Astrocyte (in vitro differentiated cells and primary cell): ENCODE measurements around the gene SUFU. TPM values are rescaled to one million over a fixed set of nuclear protein-coding genes. Genes with fewer than 3 reads are reported as not detected.

ENCODE experiments used
- DNase-seq: peaks from one replicate; pipeline ENCODE4 v3.0.0-alpha.2; 2010; ENCODE audit warnings: low read depth
- FAIRE-seq: peaks from 2 replicates; lab custom pipeline; 2011; peaks lifted over from hg19 to GRCh38; lab: Jason Lieb, UNC
- H2AFZ ChIP-seq: 2 replicates; pipeline ENCODE4 v1.6.0; 2012; ENCODE audit warnings: low read depth, low read length, inconsistent platforms
- H3K27ac ChIP-seq: 2 replicates; pipeline ENCODE4 v1.5.1; 2011; ENCODE audit warnings: low read depth, low read length, inconsistent platforms
- H3K27me3 ChIP-seq: 2 replicates; pipeline ENCODE4 v1.6.0; 2011; ENCODE audit warnings: low read length, inconsistent platforms; ENCODE audit not compliant: insufficient read depth
- H3K36me3 ChIP-seq: 2 replicates; pipeline ENCODE4 v1.5.1; 2011; ENCODE audit warnings: low read length, inconsistent platforms; ENCODE audit not compliant: insufficient read depth
- H3K4me1 ChIP-seq: 2 replicates; pipeline ENCODE4 v1.5.1; 2011; ENCODE audit warnings: low read length, inconsistent platforms; ENCODE audit not compliant: insufficient read depth
- H3K4me2 ChIP-seq: 2 replicates; pipeline ENCODE4 v1.6.0; 2012; ENCODE audit warnings: low read length, inconsistent platforms
- H3K4me3 ChIP-seq: 2 replicates; pipeline ENCODE4 v1.5.1; 2011; ENCODE audit warnings: low read depth, mild to moderate bottlenecking, low read length, inconsistent platforms; ENCODE audit not compliant: insufficient read depth
- H3K79me2 ChIP-seq: 2 replicates; pipeline ENCODE4 v1.6.0; 2012; ENCODE audit warnings: mild to moderate bottlenecking, low read length, inconsistent platforms; ENCODE audit not compliant: insufficient read depth
- H3K9ac ChIP-seq: 2 replicates; pipeline ENCODE4 v1.6.0; 2012; ENCODE audit warnings: mild to moderate bottlenecking, low read length, inconsistent platforms
- H3K9me3 ChIP-seq: 2 replicates; pipeline ENCODE4 v1.5.1; 2012; ENCODE audit warnings: low read depth, mild to moderate bottlenecking, low read length, inconsistent platforms; ENCODE audit not compliant: insufficient read depth
- H4K20me1 ChIP-seq: 2 replicates; pipeline ENCODE4 v1.6.0; 2012; ENCODE audit warnings: low read length, inconsistent platforms; ENCODE audit not compliant: insufficient read depth
- H3K27ac Mint-ChIP-seq: one replicate; pipeline ENCODE4 v1.8.0; 2021; ENCODE audit warnings: mild to moderate bottlenecking, mixed read lengths; ENCODE audit not compliant: unreplicated experiment
- H3K27me3 Mint-ChIP-seq: one replicate; pipeline ENCODE4 v1.8.0; 2021; ENCODE audit warnings: low read depth, mixed read lengths; ENCODE audit not compliant: unreplicated experiment
- H3K36me3 Mint-ChIP-seq: one replicate; pipeline ENCODE4 v1.8.0; 2021; ENCODE audit warnings: low read depth, mixed read lengths; ENCODE audit not compliant: unreplicated experiment
- H3K4me1 Mint-ChIP-seq: one replicate; pipeline ENCODE4 v1.8.0; 2021; ENCODE audit warnings: low read depth, mixed read lengths; ENCODE audit not compliant: unreplicated experiment
- H3K4me3 Mint-ChIP-seq: one replicate; pipeline ENCODE4 v1.8.0; 2021; ENCODE audit warnings: mild to moderate bottlenecking, moderate library complexity, mixed read lengths; ENCODE audit not compliant: unreplicated experiment
- H3K9me3 Mint-ChIP-seq: one replicate; pipeline ENCODE4 v1.8.0; 2021; ENCODE audit warnings: mild to moderate bottlenecking, mixed read lengths; ENCODE audit not compliant: unreplicated experiment
- CTCF ChIP-seq: IDR thresholded peaks from 2 replicates; pipeline ENCODE4 v1.5.1; 2011; ENCODE audit warnings: low read depth, mild to moderate bottlenecking, inconsistent platforms, low read length, moderate library complexity; ENCODE audit not compliant: insufficient read depth
- EZH2 ChIP-seq: IDR thresholded peaks from 2 replicates; pipeline ENCODE4 v1.6.1; 2012; ENCODE audit warnings: mild to moderate bottlenecking, low read length, inconsistent platforms; ENCODE audit not compliant: insufficient read depth
- total RNA-seq: library from RNA; stranded (reverse); gene quantifications from 2 replicates; pipeline ENCODE4 v1.2.1, GENCODE V29; 2021

The SUFU gene
- total RNA-seq, 1 donor from 2014 or later, result 25.8 TPM

DNA sequence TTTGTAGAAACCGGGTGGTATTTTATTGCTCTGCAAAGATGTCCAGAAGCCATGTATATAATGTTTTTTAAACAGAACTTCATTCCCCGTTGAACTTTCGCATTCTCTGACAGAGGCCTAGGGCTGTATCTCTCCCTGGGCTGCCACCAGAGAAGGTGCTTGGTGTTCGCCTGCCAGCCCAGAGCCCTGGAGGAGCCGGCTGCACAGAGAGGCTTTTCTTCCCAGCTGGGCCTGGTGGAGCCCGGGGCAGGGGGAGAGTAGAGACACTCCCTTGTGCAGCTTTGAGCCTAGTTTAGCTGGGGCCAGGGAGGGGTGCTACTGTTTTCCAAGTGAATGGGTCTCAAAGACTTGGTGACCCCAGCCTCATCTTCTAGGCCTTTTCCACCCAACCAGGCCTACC lies 126.9 kb downstream of the SUFU start:
- Mint-ChIP-seq H3K4me1 (peaks cover 86% of the 10 kb centered on the region), H3K27me3 (no peaks in the 10 kb centered on the region), H3K36me3 (no peaks in the 10 kb centered on the region), H3K27ac (no peak overlapping the region), H3K9me3 (no peaks in the 10 kb centered on the region), H3K4me3 (no peak overlapping the region)
- DNase-seq (no peak), FAIRE-seq (no peak)
- no peak overlapping the region for H2AFZ ChIP-seq
- no peaks in the 10 kb centered on the region for H3K9me3 ChIP-seq
- no peak overlapping the region for H3K4me3 ChIP-seq
- TF ChIP-seq EZH2 (no peak), CTCF (no peak)
- H3K36me3 ChIP-seq, result no peaks in the 10 kb centered on the region
- no peaks in the 10 kb centered on the region for H3K79me2 ChIP-seq
- peaks cover 66% of the 10 kb centered on the region for H3K4me1 ChIP-seq
- no peak overlapping the region for H3K9ac ChIP-seq
- H3K27ac ChIP-seq, result peak overlapping the region; percentile 96
- peak overlapping the region; percentile 66 for H3K4me2 ChIP-seq
- no peaks in the 10 kb centered on the region for H4K20me1 ChIP-seq
- no peaks in the 10 kb centered on the region for H3K27me3 ChIP-seq

GRCh38 chr10:102631525-102632393 lies 128.0 kb downstream of the SUFU start:
- peak overlapping the region; percentile 31 for H3K27ac Mint-ChIP-seq
- no peak for TF ChIP-seq EZH2
- TF ChIP-seq CTCF, result no peak
- no peaks in the 10 kb centered on the region for H3K27me3 Mint-ChIP-seq
- Histone ChIP-seq H3K9ac (no peak overlapping the region), H3K4me1 (peaks cover 62% of the 10 kb centered on the region), H3K9me3 (no peaks in the 10 kb centered on the region), H2AFZ (no peak overlapping the region), H3K4me3 (no peak overlapping the region), H3K79me2 (no peaks in the 10 kb centered on the region), H4K20me1 (no peaks in the 10 kb centered on the region), H3K27ac (no peak overlapping the region), H3K4me2 (peak overlapping the region; percentile 64), H3K27me3 (no peaks in the 10 kb centered on the region), H3K36me3 (no peaks in the 10 kb centered on the region)
- no peak for FAIRE-seq
- peaks cover 76% of the 10 kb centered on the region for H3K4me1 Mint-ChIP-seq
- peak overlapping the region; percentile 6 for H3K4me3 Mint-ChIP-seq
- no peaks in the 10 kb centered on the region for H3K36me3 Mint-ChIP-seq
- no peaks in the 10 kb centered on the region for H3K9me3 Mint-ChIP-seq
- DNase-seq, result no peak
